CD1c-positive myeloid dendritic cell (primary cell): Measurements from ENCODE around the gene TMEM92.
"Not testable (repeated sequence)": the region's sequence is repeated elsewhere in the genome, so short reads cannot be mapped to it uniquely, and the experiment has no call there.

ENCODE experiments used
- DNase-seq: peaks from one replicate; pipeline ENCODE4 v3.0.0-alpha.2; 2016; ENCODE audit errors: extremely low spot score

Gene TMEM92

GRCh38 chr17:50276588-50277356, 2.5 kb downstream of the TMEM92 start:
- no peak for DNase-seq

GRCh38 chr17:50277357-50277754, 3.1 kb downstream of the TMEM92 start:
- no peak for DNase-seq

DNA sequence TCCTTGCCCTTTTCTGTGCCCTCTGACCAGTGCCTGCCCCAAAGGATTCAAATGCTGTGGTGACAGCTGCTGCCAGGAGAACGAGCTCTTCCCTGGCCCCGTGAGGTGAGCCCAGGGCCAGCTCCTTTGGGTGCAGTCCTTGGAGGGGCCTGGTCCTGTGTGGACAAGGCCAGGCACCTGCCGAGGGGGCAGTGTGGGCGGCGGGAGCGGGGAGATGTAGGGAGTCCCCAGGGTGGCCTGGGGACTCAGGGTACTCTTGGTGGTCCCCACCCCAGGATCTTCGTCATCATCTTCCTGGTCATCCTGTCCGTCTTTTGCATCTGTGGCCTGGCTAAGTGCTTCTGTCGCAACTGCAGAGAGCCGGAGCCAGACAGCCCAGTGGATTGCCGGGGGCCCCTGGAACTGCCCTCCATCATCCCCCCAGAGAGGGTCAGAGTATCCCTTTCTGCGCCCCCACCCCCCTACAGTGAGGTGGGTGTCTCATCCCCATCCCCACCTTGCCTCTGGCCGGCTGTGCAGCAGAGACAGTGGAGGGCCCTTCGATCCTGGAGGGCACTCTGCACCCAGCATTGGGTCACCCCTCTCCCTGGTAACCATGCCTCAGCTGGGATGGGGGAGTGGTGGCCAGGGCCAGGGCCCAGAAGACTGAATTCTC, 4.4 kb downstream of the TMEM92 start:
- no peak for DNase-seq

DNA sequence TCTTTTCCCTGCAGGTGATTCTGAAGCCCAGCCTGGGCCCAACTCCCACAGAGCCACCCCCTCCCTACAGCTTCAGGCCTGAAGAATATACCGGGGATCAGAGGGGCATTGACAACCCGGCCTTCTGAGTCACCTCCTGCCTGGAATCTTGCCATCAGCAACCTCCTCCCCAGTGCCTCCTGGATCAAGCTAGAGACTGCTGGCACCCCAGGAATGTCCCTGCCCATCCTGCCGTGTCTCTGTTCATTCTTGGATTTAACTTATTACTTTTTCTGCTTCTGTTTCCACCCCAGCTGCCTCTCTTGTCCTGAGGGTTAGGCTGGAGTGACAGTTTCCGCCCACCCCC, 4.9 kb downstream of the TMEM92 start:
- no peak for DNase-seq

DNA sequence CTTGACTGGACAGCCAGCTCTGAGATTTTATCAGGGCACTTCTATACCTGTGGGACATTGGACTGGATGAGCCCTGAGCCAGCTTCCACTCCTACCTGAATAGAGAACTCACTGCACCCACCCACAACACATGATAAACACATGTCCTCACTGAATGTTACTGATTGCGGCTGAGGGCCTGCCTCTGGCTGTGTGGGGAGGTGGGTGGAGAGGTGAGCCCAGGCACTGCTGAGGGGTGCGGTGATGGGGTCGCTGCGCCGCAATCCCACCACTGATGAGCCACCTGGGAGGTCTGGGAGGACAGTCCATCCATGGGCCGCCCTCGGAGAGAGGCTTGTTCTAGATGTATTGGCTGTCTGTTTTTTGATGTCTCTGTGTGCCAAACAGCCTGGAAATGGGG, 5.4 kb downstream of the TMEM92 start:
- no peak for DNase-seq

DNA sequence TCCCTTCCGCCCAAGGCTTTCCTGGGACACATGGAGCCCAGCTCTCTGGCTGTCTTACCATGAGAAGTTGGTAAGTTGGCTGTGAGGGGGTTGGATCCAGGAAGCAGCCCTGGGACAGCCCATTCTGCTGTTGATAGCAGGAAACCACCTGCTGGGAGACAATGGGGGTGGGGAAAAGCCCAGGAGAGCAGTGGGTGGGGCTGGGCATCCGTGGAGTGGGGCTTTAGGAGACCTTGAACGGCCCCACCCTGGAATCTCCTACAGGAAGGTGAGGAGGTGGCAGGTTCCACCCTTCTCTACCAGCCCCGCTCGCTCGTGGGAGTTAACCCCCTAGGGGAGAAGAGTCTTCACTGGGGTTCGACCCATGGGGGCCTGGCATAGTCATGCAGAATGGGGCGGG, 5.8 kb downstream of the TMEM92 start:
- no peak for DNase-seq

DNA sequence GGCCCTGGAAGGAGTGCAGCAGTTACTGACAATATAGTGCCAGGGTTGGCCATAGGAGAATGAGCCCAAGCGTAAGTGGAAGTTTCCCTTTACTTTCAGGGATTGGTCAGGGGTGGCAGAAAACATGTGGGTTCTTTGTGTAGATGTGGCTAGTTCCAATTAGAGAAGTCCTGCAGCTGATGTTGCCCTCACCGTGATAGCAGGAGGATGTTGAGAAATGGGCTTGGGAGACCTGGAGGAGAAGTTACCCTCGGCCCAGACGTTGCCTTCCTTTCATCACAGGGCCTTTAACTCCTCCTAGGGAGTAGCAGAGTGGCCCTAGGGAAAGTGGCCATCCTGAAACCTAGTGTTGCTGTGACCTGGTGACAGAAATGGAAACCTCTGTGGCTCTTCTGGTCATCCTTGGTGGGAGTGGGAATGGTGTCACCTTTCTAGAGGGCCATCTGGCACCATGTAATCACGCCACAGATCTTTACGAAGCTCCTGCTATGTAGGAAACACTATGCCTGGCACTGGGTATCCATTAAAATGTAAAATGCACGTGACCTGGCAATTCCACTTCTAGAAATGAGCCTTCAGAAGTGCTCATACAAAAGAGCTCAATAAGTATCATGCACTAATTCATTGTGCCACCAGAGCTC, 6.7 kb downstream of the TMEM92 start:
- peak; percentile 75 for DNase-seq

- DNase-seq: no peak
These were observed 7.6 kb downstream of the TMEM92 start for GRCh38 chr17:50281739-50282401.

DNA sequence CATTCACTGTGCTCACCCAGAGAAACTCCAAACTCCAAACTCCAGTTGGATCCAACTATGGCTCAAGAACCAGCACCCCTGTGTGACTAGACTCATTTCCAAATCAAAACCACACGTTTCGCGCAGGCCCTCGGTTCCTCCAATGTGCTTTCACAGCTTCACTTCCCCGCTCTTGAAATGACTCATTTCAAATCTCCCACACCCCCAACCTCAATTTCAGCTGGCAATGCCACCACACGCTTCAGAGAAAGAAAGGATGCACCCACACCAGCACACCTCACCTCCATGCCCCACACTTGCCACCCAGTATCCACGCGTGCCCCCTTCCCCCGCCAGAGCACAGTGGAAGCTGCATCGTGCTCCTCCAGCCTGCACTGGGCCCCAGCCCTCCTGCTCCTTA, 9.0 kb downstream of the TMEM92 start:
- peak; percentile 91 for DNase-seq

GRCh38 chr17:50283714-50284113, 9.4 kb downstream of the TMEM92 start:
- no peak for DNase-seq

- DNase-seq: no peak
These were observed 11.7 kb downstream of the TMEM92 start for GRCh38 chr17:50285941-50286340.

GRCh38 chr17:50287302-50287701, 13.0 kb downstream of the TMEM92 start:
- not testable (repeated sequence) for DNase-seq

- DNase-seq: no peak
These were observed 14.0 kb downstream of the TMEM92 start for GRCh38 chr17:50288306-50288705.

- DNase-seq: no peak
These were observed 15.0 kb downstream of the TMEM92 start for GRCh38 chr17:50289278-50289677.

GRCh38 chr17:50289991-50290702, 15.9 kb downstream of the TMEM92 start:
- DNase-seq: peak; percentile 94

GRCh38 chr17:50290933-50291332, 16.7 kb downstream of the TMEM92 start:
- no peak for DNase-seq

- DNase-seq: no peak
These were observed 18.2 kb downstream of the TMEM92 start for GRCh38 chr17:50292465-50292864.

GRCh38 chr17:50295021-50295420, 20.8 kb downstream of the TMEM92 start:
- no peak for DNase-seq

DNA sequence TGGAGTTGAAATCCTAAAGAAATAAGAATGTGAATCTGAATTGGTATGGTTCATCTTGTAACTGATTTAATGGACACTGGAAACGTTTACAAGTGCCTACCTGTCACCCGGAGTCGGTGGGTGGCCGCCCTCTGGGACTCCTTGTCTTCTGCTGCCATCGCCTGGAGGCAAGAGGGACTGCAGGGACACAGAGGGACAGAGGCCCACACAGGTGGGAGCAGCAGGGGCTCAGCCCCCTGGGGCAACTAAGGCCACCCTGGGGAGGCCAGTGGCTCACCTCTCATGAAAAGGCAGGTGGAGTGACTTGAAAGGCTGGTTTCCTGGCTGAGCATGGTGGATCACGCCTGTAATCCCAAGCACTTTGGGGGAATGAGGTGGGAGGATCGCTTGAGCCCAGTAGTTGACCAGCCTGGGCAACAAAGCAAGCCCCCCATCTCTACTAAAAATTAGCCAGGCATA, 23.2 kb downstream of the TMEM92 start:
- DNase-seq: peak; percentile 68

- no peak for DNase-seq
These were observed 23.8 kb downstream of the TMEM92 start for GRCh38 chr17:50298018-50298417.

GRCh38 chr17:50299776-50300175, 25.5 kb downstream of the TMEM92 start:
- no peak for DNase-seq

DNA sequence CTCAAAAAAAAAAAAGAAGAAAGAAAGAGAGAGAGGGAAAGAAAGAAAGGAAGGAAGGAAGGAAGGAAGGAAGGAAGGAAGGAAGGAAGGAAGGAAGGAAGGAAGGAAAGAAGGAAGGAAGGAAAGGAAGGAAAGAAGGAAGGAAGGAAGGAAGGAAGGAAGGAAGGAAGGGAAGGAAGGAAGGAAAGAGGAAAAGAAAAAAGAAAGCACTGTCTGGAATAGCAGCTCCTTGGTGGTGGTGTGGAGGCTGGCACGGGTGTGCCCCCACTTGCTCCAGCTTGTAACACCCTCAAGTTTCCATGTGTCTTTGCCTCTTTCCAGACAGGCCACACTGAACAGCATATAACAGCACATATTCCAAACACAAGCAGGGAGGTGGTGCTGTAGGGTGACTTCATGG, 26.6 kb downstream of the TMEM92 start:
- not testable (repeated sequence) for DNase-seq
